ENCODE results near the gene CTXND1. TPM values are rescaled to one million over a fixed set of nuclear protein-coding genes. Genes with fewer than 3 reads are reported as not detected.

Gene CTXND1
- total and polyA plus RNA-seq, 7 donors: 0.01 to 0.07 (median 0.04) TPM; not detected in 3

- Histone ChIP-seq H3K4me3 (peak overlapping the region; percentile 62), H3K27ac (no peak overlapping the region)
These were observed 439 bp downstream of the CTXND1 start for GRCh38 chr15:80251428-80252120.

GRCh38 chr15:80250614-80251427 lies 1.2 kb downstream of the CTXND1 start:
- Histone ChIP-seq H3K4me3 (peak overlapping the region; percentile 62), H3K27me3 (ENCODE audit: insufficient read depth in 3 of 3, low read length in 2 of 3) (peaks cover 3 to 57% (median 10%) of the 10 kb centered on the region in 3 donors)
- WGBS, 3 donors: 71 to 73% (median 72%) methylated on average over 20 of the region's 20 CpGs

More at GRCh38 chr15:80251428-80252120, 439 bp downstream of the CTXND1 start:
- 1% methylated on average over 59 to 79 of the region's 79 CpGs for WGBS, 3 donors
- peak in 3 of 4 donors; percentile 28 to 58 (median 37) for ATAC-seq
- intact Hi-C loops (cut with DNase I): no loop called here
- no peak for TF ChIP-seq CTCF (IDR thresholded peaks at IDR 0.05)
- H3K36me3 ChIP-seq (ENCODE audit: insufficient read depth in 1 of 2, low read depth in 1 of 2): no peaks in the 10 kb centered on the region
- DNase-seq: peak in 1 of 2 donors; percentile 17
- H3K4me1 ChIP-seq: no peaks in the 10 kb centered on the region
- no peaks in the 10 kb centered on the region for H3K9me3 ChIP-seq
- peaks cover 3 to 62% (median 10%) of the 10 kb centered on the region in 3 donors for H3K27me3 ChIP-seq (ENCODE audit: insufficient read depth in 3 of 3, low read length in 2 of 3)

GRCh38 chr15:80249973-80250372 lies 2.0 kb downstream of the CTXND1 start:
- TF ChIP-seq CTCF (IDR thresholded peaks at IDR 0.05): no peak
- no peak for DNase-seq
- H3K9me3 ChIP-seq: no peaks in the 10 kb centered on the region
- intact Hi-C loops (cut with DNase I): no loop called here
- peaks cover 3 to 49% (median 10%) of the 10 kb centered on the region in 3 donors for H3K27me3 ChIP-seq (ENCODE audit: insufficient read depth in 3 of 3, low read length in 2 of 3)
- ATAC-seq: no peak
- no peaks in the 10 kb centered on the region for H3K4me1 ChIP-seq
- 87 to 91% (median 88%) methylated on average over 2 of the region's 2 CpGs for WGBS, 3 donors
- no peak overlapping the region for H3K27ac ChIP-seq
- H3K4me3 ChIP-seq: no peak overlapping the region
- no peaks in the 10 kb centered on the region for H3K36me3 ChIP-seq (ENCODE audit: insufficient read depth in 1 of 2, low read depth in 1 of 2)

More at GRCh38 chr15:80250614-80251427, 1.2 kb downstream of the CTXND1 start:
- H3K36me3 ChIP-seq (ENCODE audit: insufficient read depth in 1 of 2, low read depth in 1 of 2): no peaks in the 10 kb centered on the region
- H3K9me3 ChIP-seq: no peaks in the 10 kb centered on the region
- no peak for ATAC-seq
- DNase-seq: no peak
- no peaks in the 10 kb centered on the region for H3K4me1 ChIP-seq
- H3K27ac ChIP-seq: no peak overlapping the region
- TF ChIP-seq CTCF (IDR thresholded peaks at IDR 0.05): no peak
- intact Hi-C loops (cut with DNase I): no loop called here

- TF ChIP-seq CTCF (IDR thresholded peaks at IDR 0.05): no peak
- H3K4me1 ChIP-seq: no peaks in the 10 kb centered on the region
- intact Hi-C loops (cut with DNase I): no loop called here
- no peak for ATAC-seq
- no peak for DNase-seq
- H3K27me3 ChIP-seq (ENCODE audit: insufficient read depth in 3 of 3, low read length in 2 of 3): peaks cover 0 to 34% (median 10%) of the 10 kb centered on the region in 3 donors
- H3K9me3 ChIP-seq: no peaks in the 10 kb centered on the region
- H3K36me3 ChIP-seq (ENCODE audit: insufficient read depth in 1 of 2, low read depth in 1 of 2): no peaks in the 10 kb centered on the region
- H3K4me3 ChIP-seq: no peak overlapping the region
- no peak overlapping the region for H3K27ac ChIP-seq
- WGBS, 3 donors: 60 to 63% (median 62%) methylated on average over 1 of the region's 1 CpG
These were observed 4.7 kb downstream of the CTXND1 start for GRCh38 chr15:80247320-80247719.

Measured in psoas muscle (tissue), 8 donors.